ENCODE results near the gene TMEM108.

TMEM108 gene

GRCh38 chr3:133413161-133414020, 375.2 kb downstream of the TMEM108 start:
- no peak overlapping the region for H3K18ac ChIP-seq (ENCODE audit: low read length)
- H3K14ac ChIP-seq (ENCODE audit: low read length) = no peak overlapping the region
- peaks cover 3% of the 10 kb centered on the region for H3K9me3 ChIP-seq (ENCODE audit: insufficient read depth, low read depth, low read length)
- peak overlapping the region; percentile 19 for H4K8ac ChIP-seq (ENCODE audit: low read depth, low read length)
- H3K4me3 ChIP-seq (ENCODE audit: low read depth, low read length) = no peak overlapping the region
- no peaks in the 10 kb centered on the region for H3K36me3 ChIP-seq (ENCODE audit: control insufficient read depth in 1 of 2, insufficient read depth in 2 of 2, low read length in 2 of 2)
- H2AK5ac ChIP-seq (ENCODE audit: low read length) = no peak overlapping the region
- peaks cover 5 to 11% of the 10 kb centered on the region in 2 experiments for H3K4me1 ChIP-seq (ENCODE audit: control insufficient read depth in 1 of 2, insufficient read depth in 2 of 2, low read length in 2 of 2)
- peak in 1 of 2 donors; percentile 25 for DNase-seq
- no CpG with 5 or more reads among the region's 17 CpGs for WGBS (ENCODE audit: extremely low coverage, insufficient coverage, insufficient read length)
- no peak overlapping the region for H3K4me2 ChIP-seq (ENCODE audit: low read length)
- H3K27ac ChIP-seq (ENCODE audit: low read depth, low read length) = peak overlapping the region; percentile 81
- H2BK12ac ChIP-seq (ENCODE audit: low read length) = peak overlapping the region; percentile 31
- H4K91ac ChIP-seq (ENCODE audit: low read depth, low read length) = peak overlapping the region; percentile 52
- no peaks in the 10 kb centered on the region for H3K27me3 ChIP-seq (ENCODE audit: insufficient read depth, low read length)
- H3K23ac ChIP-seq (ENCODE audit: low read length) = no peak overlapping the region
- peaks cover 4% of the 10 kb centered on the region for H3K79me1 ChIP-seq (ENCODE audit: low read length)
- H3K9ac ChIP-seq (ENCODE audit: low read length) = no peak overlapping the region
- no peaks in the 10 kb centered on the region for H3K79me2 ChIP-seq (ENCODE audit: control insufficient read depth, insufficient read depth, low read length, poor library complexity)
- no peak overlapping the region for H2AFZ ChIP-seq (ENCODE audit: insufficient read depth, low read length, poor library complexity)
- H3K4ac ChIP-seq (ENCODE audit: low read depth, low read length) = no peak overlapping the region
- H2BK120ac ChIP-seq (ENCODE audit: insufficient read depth, low read length, poor library complexity) = peak overlapping the region; percentile 53
- H4K12ac ChIP-seq (ENCODE audit: low read depth, low read length) = no peak overlapping the region
- peak overlapping the region; percentile 63 for H2BK5ac ChIP-seq (ENCODE audit: low read depth, low read length, poor library complexity)

- Histone ChIP-seq H3K9me3 (ENCODE audit: insufficient read depth, low read depth, low read length) (peaks cover 3% of the 10 kb centered on the region), H2AK5ac (ENCODE audit: low read length) (no peak overlapping the region), H3K9ac (ENCODE audit: low read length) (no peak overlapping the region), H3K14ac (ENCODE audit: low read length) (no peak overlapping the region), H3K27me3 (ENCODE audit: insufficient read depth, low read length) (no peaks in the 10 kb centered on the region), H4K91ac (ENCODE audit: low read depth, low read length) (no peak overlapping the region), H3K27ac (ENCODE audit: low read depth, low read length) (no peak overlapping the region), H4K8ac (ENCODE audit: low read depth, low read length) (no peak overlapping the region), H3K79me1 (ENCODE audit: low read length) (peaks cover 4% of the 10 kb centered on the region), H2BK120ac (ENCODE audit: insufficient read depth, low read length, poor library complexity) (no peak overlapping the region), H3K36me3 (ENCODE audit: control insufficient read depth in 1 of 2, insufficient read depth in 2 of 2, low read length in 2 of 2) (no peaks in the 10 kb centered on the region), H2BK12ac (ENCODE audit: low read length) (no peak overlapping the region), H3K79me2 (ENCODE audit: control insufficient read depth, insufficient read depth, low read length, poor library complexity) (no peaks in the 10 kb centered on the region), H2BK5ac (ENCODE audit: low read depth, low read length, poor library complexity) (no peak overlapping the region), H3K4me2 (ENCODE audit: low read length) (no peak overlapping the region), H3K18ac (ENCODE audit: low read length) (no peak overlapping the region), H3K23ac (ENCODE audit: low read length) (no peak overlapping the region), H3K4me1 (ENCODE audit: control insufficient read depth in 1 of 2, insufficient read depth in 2 of 2, low read length in 2 of 2) (peaks cover 5 to 11% of the 10 kb centered on the region in 2 experiments), H3K4me3 (ENCODE audit: low read depth, low read length) (no peak overlapping the region), H4K12ac (ENCODE audit: low read depth, low read length) (no peak overlapping the region), H3K4ac (ENCODE audit: low read depth, low read length) (no peak overlapping the region), H2AFZ (ENCODE audit: insufficient read depth, low read length, poor library complexity) (no peak overlapping the region)
- WGBS (ENCODE audit: extremely low coverage, insufficient coverage, insufficient read length) = 100% methylated on average over 3 of the region's 4 CpGs
- DNase-seq = no peak
Observed at GRCh38 chr3:133414021-133414392, 375.8 kb downstream of the TMEM108 start.

- H4K91ac ChIP-seq (ENCODE audit: low read depth, low read length) = no peak overlapping the region
- no peak overlapping the region for H3K23ac ChIP-seq (ENCODE audit: low read length)
- no peak overlapping the region for H2AFZ ChIP-seq (ENCODE audit: insufficient read depth, low read length, poor library complexity)
- WGBS (ENCODE audit: extremely low coverage, insufficient coverage, insufficient read length) = no CpG with 5 or more reads among the region's 7 CpGs
- H3K79me2 ChIP-seq (ENCODE audit: control insufficient read depth, insufficient read depth, low read length, poor library complexity) = no peaks in the 10 kb centered on the region
- H3K14ac ChIP-seq (ENCODE audit: low read length) = no peak overlapping the region
- H3K79me1 ChIP-seq (ENCODE audit: low read length) = no peaks in the 10 kb centered on the region
- DNase-seq = no peak
- H2BK5ac ChIP-seq (ENCODE audit: low read depth, low read length, poor library complexity) = no peak overlapping the region
- no peak overlapping the region for H2BK12ac ChIP-seq (ENCODE audit: low read length)
- no peaks in the 10 kb centered on the region for H3K4me1 ChIP-seq (ENCODE audit: control insufficient read depth in 1 of 2, insufficient read depth in 2 of 2, low read length in 2 of 2)
- H3K18ac ChIP-seq (ENCODE audit: low read length) = no peak overlapping the region
- H3K4ac ChIP-seq (ENCODE audit: low read depth, low read length) = no peak overlapping the region
- H3K36me3 ChIP-seq (ENCODE audit: control insufficient read depth in 1 of 2, insufficient read depth in 2 of 2, low read length in 2 of 2) = no peaks in the 10 kb centered on the region
- no peak overlapping the region for H4K12ac ChIP-seq (ENCODE audit: low read depth, low read length)
- no peaks in the 10 kb centered on the region for H3K27me3 ChIP-seq (ENCODE audit: insufficient read depth, low read length)
- H3K9ac ChIP-seq (ENCODE audit: low read length) = no peak overlapping the region
- H3K4me2 ChIP-seq (ENCODE audit: low read length) = no peak overlapping the region
- H3K4me3 ChIP-seq (ENCODE audit: low read depth, low read length) = no peak overlapping the region
- no peak overlapping the region for H3K27ac ChIP-seq (ENCODE audit: low read depth, low read length)
- H4K8ac ChIP-seq (ENCODE audit: low read depth, low read length) = no peak overlapping the region
- H3K9me3 ChIP-seq (ENCODE audit: insufficient read depth, low read depth, low read length) = peaks cover 2% of the 10 kb centered on the region
- no peak overlapping the region for H2BK120ac ChIP-seq (ENCODE audit: insufficient read depth, low read length, poor library complexity)
- H2AK5ac ChIP-seq (ENCODE audit: low read length) = no peak overlapping the region
Observed at GRCh38 chr3:133418361-133418760, 380.2 kb downstream of the TMEM108 start.

- Histone ChIP-seq H3K9me3 (ENCODE audit: insufficient read depth, low read depth, low read length) (peaks cover 2% of the 10 kb centered on the region), H2AK5ac (ENCODE audit: low read length) (no peak overlapping the region), H3K14ac (ENCODE audit: low read length) (no peak overlapping the region), H2BK120ac (ENCODE audit: insufficient read depth, low read length, poor library complexity) (no peak overlapping the region), H3K9ac (ENCODE audit: low read length) (no peak overlapping the region), H3K79me2 (ENCODE audit: control insufficient read depth, insufficient read depth, low read length, poor library complexity) (no peaks in the 10 kb centered on the region), H4K12ac (ENCODE audit: low read depth, low read length) (no peak overlapping the region), H3K4me3 (ENCODE audit: low read depth, low read length) (no peak overlapping the region), H3K4me1 (ENCODE audit: control insufficient read depth in 1 of 2, insufficient read depth in 2 of 2, low read length in 2 of 2) (no peaks in the 10 kb centered on the region), H2AFZ (ENCODE audit: insufficient read depth, low read length, poor library complexity) (no peak overlapping the region), H3K79me1 (ENCODE audit: low read length) (no peaks in the 10 kb centered on the region), H3K18ac (ENCODE audit: low read length) (no peak overlapping the region), H3K27ac (ENCODE audit: low read depth, low read length) (no peak overlapping the region), H2BK5ac (ENCODE audit: low read depth, low read length, poor library complexity) (no peak overlapping the region), H4K91ac (ENCODE audit: low read depth, low read length) (no peak overlapping the region), H3K4ac (ENCODE audit: low read depth, low read length) (no peak overlapping the region), H4K8ac (ENCODE audit: low read depth, low read length) (no peak overlapping the region), H3K4me2 (ENCODE audit: low read length) (no peak overlapping the region), H3K36me3 (ENCODE audit: control insufficient read depth in 1 of 2, insufficient read depth in 2 of 2, low read length in 2 of 2) (no peaks in the 10 kb centered on the region), H3K23ac (ENCODE audit: low read length) (no peak overlapping the region), H3K27me3 (ENCODE audit: insufficient read depth, low read length) (no peaks in the 10 kb centered on the region), H2BK12ac (ENCODE audit: low read length) (no peak overlapping the region)
- DNase-seq = no peak
- WGBS (ENCODE audit: extremely low coverage, insufficient coverage, insufficient read length) = no CpG with 5 or more reads among the region's 15 CpGs
Observed at GRCh38 chr3:133419151-133419909, 381.1 kb downstream of the TMEM108 start.

Data from trophoblast cell (in vitro differentiated cells and primary cell).